HEK293 (cell line): ENCODE results near the gene MYO5C.

Source experiments
- CTCF ChIP-seq: fragments of 450-650 bp; formaldehyde crosslinking; IDR thresholded peaks from 2 replicates; pipeline ENCODE4 v1.5.1; 2016; ENCODE audit warnings: missing biosample characterization, missing genetic modification characterization
- KLF10 ChIP-seq: fragments of 450-650 bp; IDR thresholded peaks from 2 replicates; pipeline ENCODE4 v1.5.1; 2018; ENCODE audit warnings: missing biosample characterization, mild to moderate bottlenecking, missing genetic modification characterization
- TCF7L2 ChIP-seq: IDR thresholded peaks from 2 replicates; pipeline ENCODE4 v1.6.1; 2011; ENCODE audit warnings: low read depth, mild to moderate bottlenecking, inconsistent platforms, low read length, moderate library complexity, borderline replicate concordance
- ZBTB1 ChIP-seq: fragments of 450-650 bp; formaldehyde crosslinking; IDR thresholded peaks from 2 replicates; pipeline ENCODE4 v1.5.1; 2016; ENCODE audit warnings: missing biosample characterization, missing genetic modification characterization
- ZBTB8A ChIP-seq: fragments of 450-650 bp; formaldehyde crosslinking; IDR thresholded peaks from 2 replicates; pipeline ENCODE4 v1.5.1; 2016; ENCODE audit warnings: missing biosample characterization, missing genetic modification characterization
- ZNF302 ChIP-seq: fragments of 450-650 bp; formaldehyde crosslinking; IDR thresholded peaks from 2 replicates; pipeline ENCODE4 v1.5.1; 2016; ENCODE audit warnings: missing biosample characterization, missing genetic modification characterization, low read depth
- ZNF341 ChIP-seq: fragments of 450-650 bp; formaldehyde crosslinking; IDR thresholded peaks from 2 replicates; pipeline ENCODE4; 2016; ENCODE audit warnings: low read depth, missing biosample characterization, missing genetic modification characterization
- ZNF596 ChIP-seq: fragments of 450-650 bp; IDR thresholded peaks from 2 replicates; pipeline ENCODE4 v1.5.0; 2018; ENCODE audit warnings: missing biosample characterization, mild to moderate bottlenecking, missing genetic modification characterization, moderate library complexity
- ZNF621 ChIP-seq: fragments of 450-650 bp; formaldehyde crosslinking; IDR thresholded peaks from 2 replicates; pipeline ENCODE4 v1.5.1; 2017; ENCODE audit warnings: missing biosample characterization, missing genetic modification characterization
- ZNF776 ChIP-seq: fragments of 450-650 bp; formaldehyde crosslinking; IDR thresholded peaks from 2 replicates; pipeline ENCODE4 v1.5.0; 2017; ENCODE audit warnings: missing biosample characterization, missing genetic modification characterization, borderline replicate concordance
- ZXDB ChIP-seq: fragments of 450-650 bp; formaldehyde crosslinking; IDR thresholded peaks from 2 replicates; pipeline ENCODE4 v1.5.1; 2016; ENCODE audit warnings: missing biosample characterization, missing genetic modification characterization

- no peak for TF ChIP-seq CTCF (tag by site-specific recombination)
- TF ChIP-seq ZNF341 (tag by site-specific recombination) = no peak
- no peak for TF ChIP-seq ZNF596
- no peak for TF ChIP-seq ZNF621
- no peak for TF ChIP-seq ZNF776 (tag by site-specific recombination)
- no peak for TF ChIP-seq TCF7L2
- no peak for TF ChIP-seq ZBTB8A (tag by site-specific recombination)
- TF ChIP-seq ZBTB1 (tag by site-specific recombination) = no peak
- no peak for TF ChIP-seq KLF10 (tag by site-specific recombination)
- no peak for TF ChIP-seq ZNF302 (tag by site-specific recombination)
- no peak for TF ChIP-seq ZXDB (tag by site-specific recombination)
These were observed 42.8 kb downstream of the MYO5C start for GRCh38 chr15:52252781-52253180.
